ENCODE data around the gene MAPKAPK2.

MAPKAPK2 gene

DNA sequence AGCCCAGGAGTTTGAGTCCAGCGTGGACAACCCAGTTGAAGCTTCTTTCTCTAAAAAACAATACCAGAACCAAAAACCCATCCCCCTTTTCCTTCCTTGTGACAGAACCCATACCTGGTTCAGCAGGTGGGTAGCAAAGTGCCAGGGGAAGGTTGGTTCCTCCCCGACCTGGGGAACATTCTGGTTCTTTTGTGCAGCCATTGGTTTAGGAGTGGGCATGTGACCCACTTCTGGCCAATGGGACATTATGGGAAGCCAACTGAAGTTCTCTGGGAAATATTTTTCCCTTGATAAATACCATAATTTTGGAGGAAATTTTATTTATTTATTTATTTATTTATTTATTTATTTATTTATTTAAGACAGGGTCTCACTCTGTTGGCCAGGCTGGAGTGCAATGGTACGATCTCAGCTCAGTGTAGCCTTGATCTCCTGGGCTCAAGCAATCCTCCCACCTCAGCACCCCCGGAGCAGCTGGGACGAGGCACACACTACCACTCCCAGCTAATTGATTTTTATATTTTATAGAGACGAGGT lies 15.8 kb upstream of the MAPKAPK2 start:
- H3K4me1 ChIP-seq (ENCODE audit: insufficient read depth, low read length, poor library complexity, severe bottlenecking): peaks cover 30% of the 10 kb centered on the region
- no peaks in the 10 kb centered on the region for H3K79me2 ChIP-seq (ENCODE audit: insufficient read depth, low read length)
- peak overlapping the region; percentile 68; the same call in 1 of the 2 replicates for H2AFZ ChIP-seq (ENCODE audit: low read length)

DNA sequence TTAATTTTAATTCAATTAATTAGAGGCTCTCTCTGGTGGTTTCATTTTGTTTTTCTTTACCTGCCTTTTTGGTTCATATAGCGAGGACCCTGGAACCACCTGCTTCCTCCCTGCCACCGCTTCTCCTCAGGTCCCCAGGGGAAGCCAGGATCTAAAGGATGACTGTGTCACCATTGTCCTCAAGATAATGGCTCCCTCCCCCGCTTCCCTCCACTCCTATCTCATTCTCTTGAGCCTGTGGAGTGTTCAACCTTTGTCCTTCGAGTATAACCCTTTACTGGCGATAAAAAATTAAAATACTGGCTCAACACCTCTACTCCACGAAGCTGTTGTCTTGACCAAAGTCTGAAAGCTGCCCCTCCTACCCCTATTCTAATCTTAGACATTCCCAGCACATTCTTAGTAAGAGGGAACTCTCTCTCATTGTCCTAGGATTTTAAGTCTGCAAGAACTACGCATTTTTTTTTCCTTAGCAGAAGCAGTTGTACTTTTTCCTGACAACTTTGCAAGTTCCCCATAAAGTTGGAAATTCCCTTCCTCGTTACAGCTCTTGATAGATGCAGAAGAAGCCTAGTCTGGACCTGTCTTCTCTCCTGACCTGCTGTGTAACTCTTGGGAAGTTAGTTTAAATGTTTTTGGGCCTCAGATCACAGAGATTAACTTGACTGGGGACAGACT lies 12.6 kb upstream of the MAPKAPK2 start:
- Histone ChIP-seq H3K4me1 (ENCODE audit: insufficient read depth, low read length, poor library complexity, severe bottlenecking) (peaks cover 23% of the 10 kb centered on the region), H2AFZ (ENCODE audit: low read length) (peak overlapping the region; percentile 55; the same call in 1 of the 2 replicates), H3K4me2 (ENCODE audit: low read depth, low read length, poor library complexity, severe bottlenecking) (peak overlapping the region; percentile 11), H3K79me2 (ENCODE audit: insufficient read depth, low read length) (no peaks in the 10 kb centered on the region), H3F3A (ENCODE audit: low read depth) (no peaks in the 10 kb centered on the region), H4K20me1 (ENCODE audit: insufficient read depth, low read length, poor library complexity, severe bottlenecking) (no peaks in the 10 kb centered on the region), H3K27me3 (ENCODE audit: insufficient read depth, low read length, poor library complexity, severe bottlenecking) (no peaks in the 10 kb centered on the region), H3K9me3 (ENCODE audit: insufficient read depth, low read depth, low read length) (no peaks in the 10 kb centered on the region), H3K4me3 (ENCODE audit: low read length, poor library complexity, severe bottlenecking) (no peak overlapping the region), H3K9ac (ENCODE audit: low read depth, low read length, poor library complexity, severe bottlenecking) (no peak overlapping the region), H3K9me2 (replicated peaks; ENCODE audit: low read depth, low read length) (no peaks in the 10 kb centered on the region), H3K36me3 (ENCODE audit: insufficient read depth, low read length) (no peaks in the 10 kb centered on the region)
- TF ChIP-seq, protein P1, sequence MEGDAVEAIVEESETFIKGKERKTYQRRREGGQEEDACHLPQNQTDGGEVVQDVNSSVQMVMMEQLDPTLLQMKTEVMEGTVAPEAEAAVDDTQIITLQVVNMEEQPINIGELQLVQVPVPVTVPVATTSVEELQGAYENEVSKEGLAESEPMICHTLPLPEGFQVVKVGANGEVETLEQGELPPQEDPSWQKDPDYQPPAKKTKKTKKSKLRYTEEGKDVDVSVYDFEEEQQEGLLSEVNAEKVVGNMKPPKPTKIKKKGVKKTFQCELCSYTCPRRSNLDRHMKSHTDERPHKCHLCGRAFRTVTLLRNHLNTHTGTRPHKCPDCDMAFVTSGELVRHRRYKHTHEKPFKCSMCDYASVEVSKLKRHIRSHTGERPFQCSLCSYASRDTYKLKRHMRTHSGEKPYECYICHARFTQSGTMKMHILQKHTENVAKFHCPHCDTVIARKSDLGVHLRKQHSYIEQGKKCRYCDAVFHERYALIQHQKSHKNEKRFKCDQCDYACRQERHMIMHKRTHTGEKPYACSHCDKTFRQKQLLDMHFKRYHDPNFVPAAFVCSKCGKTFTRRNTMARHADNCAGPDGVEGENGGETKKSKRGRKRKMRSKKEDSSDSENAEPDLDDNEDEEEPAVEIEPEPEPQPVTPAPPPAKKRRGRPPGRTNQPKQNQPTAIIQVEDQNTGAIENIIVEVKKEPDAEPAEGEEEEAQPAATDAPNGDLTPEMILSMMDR (conservative IDR thresholded peaks at IDR 0.05; ENCODE audit: low read length): no peak
- no peak for TF ChIP-seq EZH2phosphoT487 (IDR thresholded peaks at IDR 0.05; ENCODE audit: borderline replicate concordance)

More for the DNA sequence above, 15.8 kb upstream of the MAPKAPK2 start:
- Histone ChIP-seq H3K4me3 (ENCODE audit: low read length, poor library complexity, severe bottlenecking) (no peak overlapping the region), H3F3A (ENCODE audit: low read depth) (no peaks in the 10 kb centered on the region), H3K9ac (ENCODE audit: low read depth, low read length, poor library complexity, severe bottlenecking) (no peak overlapping the region), H4K20me1 (ENCODE audit: insufficient read depth, low read length, poor library complexity, severe bottlenecking) (no peaks in the 10 kb centered on the region), H3K9me2 (replicated peaks; ENCODE audit: low read depth, low read length) (no peaks in the 10 kb centered on the region), H3K9me3 (ENCODE audit: insufficient read depth, low read depth, low read length) (no peaks in the 10 kb centered on the region), H3K27me3 (ENCODE audit: insufficient read depth, low read length, poor library complexity, severe bottlenecking) (no peaks in the 10 kb centered on the region), H3K4me2 (ENCODE audit: low read depth, low read length, poor library complexity, severe bottlenecking) (peak overlapping the region; percentile 1), H3K36me3 (ENCODE audit: insufficient read depth, low read length) (no peaks in the 10 kb centered on the region)
- TF ChIP-seq, protein P1 (conservative IDR thresholded peaks at IDR 0.05; ENCODE audit: low read length): no peak
- no peak for TF ChIP-seq EZH2phosphoT487 (IDR thresholded peaks at IDR 0.05; ENCODE audit: borderline replicate concordance)

DNA sequence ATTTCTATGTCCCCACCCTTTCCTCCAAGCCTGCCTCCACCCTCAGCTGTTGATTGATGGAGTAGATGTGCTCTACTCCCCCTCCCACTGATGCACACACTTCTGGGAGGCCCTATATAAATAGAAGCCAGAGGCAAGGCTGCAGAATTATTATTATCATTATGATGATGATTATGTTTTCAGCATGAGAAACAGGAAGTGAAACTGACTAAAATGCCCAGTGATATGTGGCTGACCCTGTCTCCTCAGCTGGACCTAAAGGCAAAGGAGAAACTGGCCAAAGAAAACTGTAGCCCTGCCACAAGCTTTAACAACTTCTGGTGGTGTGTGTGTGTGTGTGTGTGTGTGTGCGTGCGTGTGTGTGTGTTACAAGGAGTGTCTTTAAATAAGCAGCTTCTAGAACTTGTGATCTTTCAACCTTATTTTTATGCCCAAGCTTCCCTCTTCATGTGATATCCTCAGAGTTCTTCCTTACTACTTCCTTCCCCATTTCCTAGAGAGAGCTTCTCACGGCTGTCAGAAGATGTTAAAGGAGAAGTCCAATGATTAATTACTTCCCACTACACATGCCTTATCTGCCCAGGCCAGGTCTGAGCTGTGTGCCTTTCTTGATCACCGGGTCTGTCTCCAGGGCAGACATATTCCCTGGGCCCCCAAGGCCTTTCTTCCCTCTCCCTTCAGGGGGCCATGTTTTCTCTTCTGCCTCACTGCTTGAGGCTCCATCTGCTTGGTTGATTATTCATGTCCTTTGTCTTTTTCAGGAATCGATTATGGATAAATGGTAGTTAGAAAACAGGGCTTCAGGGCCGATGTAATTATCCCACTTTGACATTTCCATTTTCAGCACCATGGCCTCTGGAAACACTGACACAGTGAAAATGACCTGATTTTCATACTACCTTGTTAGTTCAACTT lies 11.6 kb upstream of the MAPKAPK2 start:
- H3K4me1 ChIP-seq (ENCODE audit: insufficient read depth, low read length, poor library complexity, severe bottlenecking): peaks cover 23% of the 10 kb centered on the region
- no peaks in the 10 kb centered on the region for H3K9me2 ChIP-seq (replicated peaks; ENCODE audit: low read depth, low read length)
- H3F3A ChIP-seq (ENCODE audit: low read depth): no peaks in the 10 kb centered on the region
- H3K9me3 ChIP-seq (ENCODE audit: insufficient read depth, low read depth, low read length): no peaks in the 10 kb centered on the region
- TF ChIP-seq, protein P1 (conservative IDR thresholded peaks at IDR 0.05; ENCODE audit: low read length): no peak
- TF ChIP-seq EZH2phosphoT487 (IDR thresholded peaks at IDR 0.05; ENCODE audit: borderline replicate concordance): no peak
- no peak overlapping the region for H3K4me3 ChIP-seq (ENCODE audit: low read length, poor library complexity, severe bottlenecking)
- H3K79me2 ChIP-seq (ENCODE audit: insufficient read depth, low read length): no peaks in the 10 kb centered on the region
- H3K27me3 ChIP-seq (ENCODE audit: insufficient read depth, low read length, poor library complexity, severe bottlenecking): no peaks in the 10 kb centered on the region
- H4K20me1 ChIP-seq (ENCODE audit: insufficient read depth, low read length, poor library complexity, severe bottlenecking): no peaks in the 10 kb centered on the region
- no peaks in the 10 kb centered on the region for H3K36me3 ChIP-seq (ENCODE audit: insufficient read depth, low read length)
- no peak overlapping the region for H3K9ac ChIP-seq (ENCODE audit: low read depth, low read length, poor library complexity, severe bottlenecking)
- peak overlapping the region; percentile 53; the same call in 1 of the 2 replicates for H2AFZ ChIP-seq (ENCODE audit: low read length)
- no peak overlapping the region for H3K4me2 ChIP-seq (ENCODE audit: low read depth, low read length, poor library complexity, severe bottlenecking)

Measured in Loucy (cell line).